ENCODE measurements around the gene UBE2R2. TPM values are rescaled to one million over a fixed set of nuclear protein-coding genes. Genes with fewer than 3 reads are reported as not detected.
A peak's percentile ranks its signal among the peaks of the same experiment; 100 is the strongest.
"Not testable (repeated sequence)": the region's sequence is repeated elsewhere in the genome, so short reads cannot be mapped to it uniquely, and the experiment has no call there.

The UBE2R2 gene
- total and polyA plus RNA-seq, 8 donors: 13.3 to 44.8 (median 34.6) TPM

GRCh38 chr9:33795819-33796218 is 21.1 kb upstream of the UBE2R2 start:
- peaks cover 15 to 58% (median 21%) of the 10 kb centered on the region in 3 donors for H3K4me1 ChIP-seq
- H3K27me3 ChIP-seq: no peaks in the 10 kb centered on the region
- no peak for TF ChIP-seq CTCF (IDR thresholded peaks at IDR 0.05)
- WGBS, 2 donors: 10 to 12% methylated on average over 4 of the region's 4 CpGs
- no peaks in the 10 kb centered on the region for H3K36me3 ChIP-seq
- no peak for FAIRE-seq
- H3K4me3 ChIP-seq: no peak overlapping the region
- ATAC-seq: peak; percentile 59 to 71 (median 67)
- H3K27ac ChIP-seq: peak overlapping the region; percentile 19 to 82 (median 72)
- peak in 5 of 6 donors; percentile 55 to 85 (median 83) for DNase-seq
- no peaks in the 10 kb centered on the region for H3K9me3 ChIP-seq
- intact Hi-C loops (cut with DNase I): no loop called here

DNA sequence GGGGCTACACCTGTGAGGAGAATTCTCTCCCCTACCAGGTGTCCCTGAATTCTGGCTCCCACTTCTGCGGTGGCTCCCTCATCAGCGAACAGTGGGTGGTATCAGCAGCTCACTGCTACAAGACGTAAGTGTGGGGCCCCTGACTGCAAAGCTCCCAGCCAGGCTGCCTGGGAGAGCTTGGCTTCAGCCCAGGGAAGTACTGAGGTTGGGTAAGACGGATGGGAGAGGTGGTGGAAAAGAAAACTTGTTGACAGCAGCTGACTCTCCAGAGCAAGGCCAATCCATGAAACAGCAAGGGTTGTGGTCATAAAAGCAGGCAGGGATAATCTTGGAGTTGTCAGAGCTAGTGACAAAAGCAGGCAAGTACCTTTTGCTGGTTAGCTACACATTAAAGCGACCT is 20.3 kb upstream of the UBE2R2 start:
- peak; percentile 61 to 82 (median 79) for DNase-seq

DNA sequence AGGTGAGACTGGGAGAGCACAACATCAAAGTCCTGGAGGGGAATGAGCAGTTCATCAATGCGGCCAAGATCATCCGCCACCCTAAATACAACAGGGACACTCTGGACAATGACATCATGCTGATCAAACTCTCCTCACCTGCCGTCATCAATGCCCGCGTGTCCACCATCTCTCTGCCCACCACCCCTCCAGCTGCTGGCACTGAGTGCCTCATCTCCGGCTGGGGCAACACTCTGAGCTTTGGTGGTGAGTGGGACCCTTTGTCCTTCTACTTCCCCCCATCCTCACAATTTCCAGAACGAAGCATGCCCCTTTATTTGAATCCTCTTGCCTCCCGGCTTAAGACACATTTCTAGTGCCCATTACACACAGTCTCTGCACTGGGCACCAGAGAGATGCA is 19.1 kb upstream of the UBE2R2 start:
- 52 to 58% methylated on average over 8 of the region's 8 CpGs for WGBS, 2 donors
- FAIRE-seq: no peak

More for the DNA sequence above, 20.3 kb upstream of the UBE2R2 start:
- Histone ChIP-seq H3K4me1 (peaks cover 15 to 53% (median 23%) of the 10 kb centered on the region in 3 donors), H3K27ac (peak overlapping the region; percentile 19 to 82 (median 72))
- peak; percentile 6 to 36 (median 12) for ATAC-seq
- H3K9me3 ChIP-seq; H3K27me3 ChIP-seq; H3K4me3 ChIP-seq; FAIRE-seq; H3K36me3 ChIP-seq; intact Hi-C loops (cut with DNase I): not testable (repeated sequence)
- 39 to 42% methylated on average over 5 of the region's 5 CpGs for WGBS, 2 donors

GRCh38 chr9:33798545-33798944 is 18.4 kb upstream of the UBE2R2 start:
- intact Hi-C loops (cut with DNase I): no loop called here
- Histone ChIP-seq H3K4me3 (peak overlapping the region in 1 of 4 donors; percentile 11), H3K27me3 (no peaks in the 10 kb centered on the region), H3K9me3 (no peaks in the 10 kb centered on the region), H3K27ac (peak overlapping the region; percentile 20 to 82 (median 53)), H3K36me3 (no peaks in the 10 kb centered on the region), H3K4me1 (peaks cover 5 to 38% (median 13%) of the 10 kb centered on the region in 3 donors)
- DNase-seq: no peak
- WGBS, 2 donors: 66 to 73% methylated on average over 10 of the region's 10 CpGs
- ATAC-seq: no peak
- FAIRE-seq: no peak
- TF ChIP-seq CTCF (IDR thresholded peaks at IDR 0.05): no peak

More for the DNA sequence above, 19.1 kb upstream of the UBE2R2 start:
- Histone ChIP-seq H3K36me3 (no peaks in the 10 kb centered on the region), H3K27ac (peak overlapping the region; percentile 20 to 82 (median 53)), H3K4me3 (peak overlapping the region in 1 of 4 donors; percentile 11), H3K9me3 (no peaks in the 10 kb centered on the region), H3K4me1 (peaks cover 8 to 41% (median 13%) of the 10 kb centered on the region in 3 donors), H3K27me3 (no peaks in the 10 kb centered on the region)
- TF ChIP-seq CTCF (IDR thresholded peaks at IDR 0.05): no peak
- DNase-seq (peak in 1 of 6 donors; percentile 61), ATAC-seq (no peak)
- intact Hi-C loops (cut with DNase I): no loop called here

DNA sequence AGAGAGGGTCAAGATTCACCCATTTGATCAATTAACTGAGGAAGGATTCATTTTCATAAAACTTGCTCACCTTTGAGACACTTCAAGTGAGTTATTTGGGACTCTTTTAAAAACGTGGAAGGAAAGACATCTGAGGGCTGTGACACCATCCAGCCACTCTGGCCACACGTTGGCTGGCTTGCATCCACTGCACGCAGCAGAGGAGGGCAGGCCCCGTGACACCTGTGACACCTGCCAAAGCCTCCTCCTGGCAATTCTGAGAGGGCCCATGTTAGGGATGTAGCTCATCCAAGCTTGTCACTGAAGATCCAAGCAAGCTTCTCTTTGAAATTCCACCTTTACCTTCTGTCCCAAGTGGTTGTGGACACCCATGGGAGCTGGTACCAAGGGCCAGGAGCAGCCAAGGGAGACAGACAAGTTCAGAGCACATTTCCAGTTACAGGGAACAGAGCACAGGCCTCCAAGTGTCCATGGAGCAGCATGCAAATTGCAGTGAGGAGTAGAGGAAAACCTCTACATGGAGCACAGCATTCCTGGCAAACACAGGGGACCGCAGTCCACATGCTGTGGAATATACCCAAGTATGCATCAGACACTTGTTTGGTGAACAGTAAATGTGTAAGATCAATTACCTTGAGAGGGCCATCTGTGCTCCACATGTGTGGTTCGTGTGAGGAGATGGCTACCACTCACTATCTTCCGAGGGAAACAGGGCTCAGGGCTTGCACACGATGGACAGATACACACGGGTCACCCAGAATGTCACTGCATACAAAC is 16.8 kb upstream of the UBE2R2 start:
- DNase-seq (peak in 1 of 6 donors; percentile 63), ATAC-seq (no peak), FAIRE-seq (no peak)
- H3K27me3 ChIP-seq: no peaks in the 10 kb centered on the region
- H3K4me1 ChIP-seq: peaks cover 10 to 39% (median 14%) of the 10 kb centered on the region in 3 donors
- 42% methylated on average over 9 of the region's 9 CpGs for WGBS, 2 donors
- H3K9me3 ChIP-seq: no peaks in the 10 kb centered on the region
- intact Hi-C loops (cut with DNase I): no loop called here
- H3K27ac ChIP-seq: peak overlapping the region; percentile 6 to 64 (median 42)
- H3K4me3 ChIP-seq: no peak overlapping the region
- H3K36me3 ChIP-seq: no peaks in the 10 kb centered on the region
- no peak for TF ChIP-seq CTCF (IDR thresholded peaks at IDR 0.05)
